HCT116 (cell line): ENCODE measurements around the gene NR1H4.

ENCODE experiments used
- POLR2A ChIP-seq: IDR thresholded peaks from 2 replicates; pipeline ENCODE4 v1.7.0; 2011; ENCODE audit warnings: borderline replicate concordance; ENCODE audit not compliant: insufficient read depth, insufficient read length; ENCODE audit errors: extremely low read depth
- POLR2AphosphoS5 ChIP-seq: IDR thresholded peaks from 2 replicates; pipeline ENCODE4 v1.6.1; 2011; ENCODE audit warnings: mild to moderate bottlenecking, low read depth, low read length, moderate library complexity
- ZNF274 ChIP-seq: fragments of 200-500 bp; sonication (Bioruptor generic); IDR thresholded peaks from 2 replicates; pipeline ENCODE4 v1.6.1; 2014; ENCODE audit warnings: mild to moderate bottlenecking, low read depth, low read length, inconsistent platforms
- TF ChIP-seq, protein P1 (sequence below), 3 experiments: fragments of 200-600 bp in 1 of 3; sonication (generic) in 1 of 3; IDR thresholded peaks in 2 of 3; conservative IDR thresholded peaks in 1 of 3; 2 replicates each; pipeline ENCODE4 v1.5.1; 2012 to 2017; ENCODE audit warnings: low read depth in 2 of 3, low read length in 2 of 3, antibody characterized with exemption in 1 of 3, borderline replicate concordance in 1 of 3, control low read depth in 1 of 3, mild to moderate bottlenecking in 1 of 3, mixed read lengths in 1 of 3, mixed run types in 1 of 3, moderate library complexity in 1 of 3; ENCODE audit not compliant: insufficient read depth in 1 of 3

DNA sequence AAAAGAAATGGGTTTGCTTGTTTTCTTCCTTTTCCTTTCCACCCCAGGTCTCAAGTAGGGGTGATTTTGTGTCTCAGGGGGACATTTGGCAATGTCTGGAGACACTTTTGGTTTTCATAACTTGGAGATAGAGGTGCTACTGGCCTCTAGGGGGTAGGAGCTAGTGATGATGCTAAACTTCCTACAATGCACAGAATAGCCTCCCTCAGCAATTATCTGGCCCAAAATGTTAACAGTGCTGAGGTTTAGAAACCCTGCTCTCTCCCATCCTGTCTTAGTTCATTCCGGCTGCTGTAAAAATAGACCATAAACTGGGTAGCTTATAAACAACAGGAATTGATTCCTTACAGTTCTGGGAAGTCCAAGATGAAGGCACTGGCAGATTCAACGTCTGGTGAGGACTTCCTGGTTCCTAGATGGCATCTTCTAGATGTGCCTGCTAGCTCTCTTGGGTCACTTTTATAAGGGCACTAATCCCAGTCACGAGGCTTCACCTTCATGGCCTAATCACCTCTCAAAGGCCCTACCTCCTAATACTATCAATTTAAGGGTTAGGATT, 92.4 kb downstream of the NR1H4 start:
- TF ChIP-seq, protein P1, sequence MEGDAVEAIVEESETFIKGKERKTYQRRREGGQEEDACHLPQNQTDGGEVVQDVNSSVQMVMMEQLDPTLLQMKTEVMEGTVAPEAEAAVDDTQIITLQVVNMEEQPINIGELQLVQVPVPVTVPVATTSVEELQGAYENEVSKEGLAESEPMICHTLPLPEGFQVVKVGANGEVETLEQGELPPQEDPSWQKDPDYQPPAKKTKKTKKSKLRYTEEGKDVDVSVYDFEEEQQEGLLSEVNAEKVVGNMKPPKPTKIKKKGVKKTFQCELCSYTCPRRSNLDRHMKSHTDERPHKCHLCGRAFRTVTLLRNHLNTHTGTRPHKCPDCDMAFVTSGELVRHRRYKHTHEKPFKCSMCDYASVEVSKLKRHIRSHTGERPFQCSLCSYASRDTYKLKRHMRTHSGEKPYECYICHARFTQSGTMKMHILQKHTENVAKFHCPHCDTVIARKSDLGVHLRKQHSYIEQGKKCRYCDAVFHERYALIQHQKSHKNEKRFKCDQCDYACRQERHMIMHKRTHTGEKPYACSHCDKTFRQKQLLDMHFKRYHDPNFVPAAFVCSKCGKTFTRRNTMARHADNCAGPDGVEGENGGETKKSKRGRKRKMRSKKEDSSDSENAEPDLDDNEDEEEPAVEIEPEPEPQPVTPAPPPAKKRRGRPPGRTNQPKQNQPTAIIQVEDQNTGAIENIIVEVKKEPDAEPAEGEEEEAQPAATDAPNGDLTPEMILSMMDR (IDR thresholded peaks at IDR 0.05 in 2 of 3, conservative IDR thresholded peaks at IDR 0.05 in 1 of 3; ENCODE audit: borderline replicate concordance in 1 of 3, insufficient read depth in 1 of 3, low read depth in 2 of 3, low read length in 2 of 3): 0 out of 6 replicates have a peak, but pooled peaks of 1 of the 3 experiments have one; percentile 7
- no peak for TF ChIP-seq POLR2A
- TF ChIP-seq POLR2AphosphoS5: no peak
- no peak for TF ChIP-seq ZNF274
